IMR-90 (cell line): ENCODE results near the gene LIMS2. TPM values are rescaled to one million over a fixed set of nuclear protein-coding genes. Genes with fewer than 3 reads are reported as not detected.
A peak's percentile ranks its signal among the peaks of the same experiment; 100 is the strongest.

Source experiments
- ATAC-seq: fragments of 200-7000 bp; cut with Tn5 transposase; 2 replicates; pipeline ENCODE4 v1.9.1; 2020; ENCODE audit warnings: low read depth, mild to moderate bottlenecking, moderate library complexity
- BruUV-seq: library from RNA; stranded (reverse); fragments of 400-500 nt; replicated peaks from 2 replicates; lab custom pipeline; 2021; lab: Mats Ljungman, UMichigan
- CTCF ChIA-PET: fragments of 300-600 bp; formaldehyde crosslinking; extraction: SDS; loops from one replicate; lab custom pipeline; 2021; ENCODE audit warnings: antibody characterized with exemption; lab: Yijun Ruan, JAX
- POLR2A ChIA-PET: fragments of 300-600 bp; sonication (Branson Sonifier 250); formaldehyde crosslinking; loops from one replicate; lab custom pipeline; 2022; ENCODE audit warnings: antibody characterized with exemption; ENCODE audit not compliant: unreplicated experiment; lab: Charles Lee
- DNase-seq: peaks from one replicate; pipeline ENCODE4 v3.0.0; 2013
- H2AFZ ChIP-seq: replicated peaks from 2 replicates; pipeline ENCODE3; 2013; ENCODE audit warnings: low read length, mild to moderate bottlenecking; ENCODE audit not compliant: poor library complexity
- H2AK5ac ChIP-seq: 2 replicates; pipeline ENCODE4 v1.6.1; 2013; ENCODE audit warnings: low read depth, low read length, inconsistent platforms
- H2AK9ac ChIP-seq: replicated peaks from 2 replicates; pipeline ENCODE3; 2013; ENCODE audit warnings: mild to moderate bottlenecking, low read depth, low read length, moderate library complexity; ENCODE audit not compliant: poor library complexity
- H2BK120ac ChIP-seq: 2 replicates; pipeline ENCODE4 v1.6.1; 2013; ENCODE audit warnings: low read depth, low read length, inconsistent platforms
- H2BK15ac ChIP-seq: 3 replicates; pipeline ENCODE4 v1.6.1; 2013; ENCODE audit warnings: low read depth, low read length, inconsistent platforms
- H2BK20ac ChIP-seq: 2 replicates; pipeline ENCODE4 v1.6.1; 2013; ENCODE audit warnings: low read depth, mild to moderate bottlenecking, inconsistent platforms, low read length, moderate library complexity
- H2BK5ac ChIP-seq: 2 replicates; pipeline ENCODE4 v1.6.1; 2013; ENCODE audit warnings: mild to moderate bottlenecking, low read depth, low read length, inconsistent platforms; ENCODE audit not compliant: poor library complexity, severe bottlenecking
- H3K14ac ChIP-seq: replicated peaks from 2 replicates; pipeline ENCODE4 v1.6.1; 2013; ENCODE audit warnings: low read depth, low read length, inconsistent platforms
- H3K18ac ChIP-seq: 2 replicates; pipeline ENCODE4 v1.6.1; 2013; ENCODE audit warnings: low read depth, low read length, control low read depth
- H3K23ac ChIP-seq: 2 replicates; pipeline ENCODE4 v1.6.1; 2013; ENCODE audit warnings: low read depth, low read length, inconsistent platforms
- H3K27ac ChIP-seq: 2 replicates; pipeline ENCODE4 v1.5.1; 2013; ENCODE audit warnings: mild to moderate bottlenecking, control low read depth, low read length; ENCODE audit not compliant: insufficient read depth
- H3K27me3 ChIP-seq: 2 replicates; pipeline ENCODE4 v1.6.1; 2013; ENCODE audit warnings: low read length; ENCODE audit not compliant: control insufficient read depth, insufficient read depth
- H3K36me3 ChIP-seq: 2 replicates; pipeline ENCODE4 v1.6.1; 2013; ENCODE audit warnings: low read length, mixed read lengths; ENCODE audit not compliant: control insufficient read depth, insufficient read depth
- H3K4ac ChIP-seq: 2 replicates; pipeline ENCODE4 v1.6.1; 2013; ENCODE audit warnings: low read depth, low read length, inconsistent platforms
- H3K4me1 ChIP-seq: 2 replicates; pipeline ENCODE4 v1.6.1; 2013; ENCODE audit warnings: low read length, mixed read lengths; ENCODE audit not compliant: control insufficient read depth, insufficient read depth
- H3K4me2 ChIP-seq: 2 replicates; pipeline ENCODE4 v1.6.1; 2013; ENCODE audit warnings: low read depth, mild to moderate bottlenecking, control low read depth, low read length, moderate library complexity
- H3K4me3 ChIP-seq: 2 replicates; pipeline ENCODE4 v1.5.1; 2013; ENCODE audit warnings: low read depth, mild to moderate bottlenecking, control low read depth, low read length, moderate library complexity; ENCODE audit not compliant: insufficient read depth
- H3K56ac ChIP-seq: 2 replicates; pipeline ENCODE4 v1.6.1; 2013; ENCODE audit warnings: low read length, inconsistent platforms; ENCODE audit not compliant: insufficient read depth; ENCODE audit errors: extremely low read depth
- H3K79me1 ChIP-seq, 2 experiments: 2 replicates each; pipeline ENCODE4 v1.6.1; 2013; ENCODE audit warnings: low read length in 2 of 2, inconsistent platforms in 1 of 2, low read depth in 1 of 2
- H3K9ac ChIP-seq: 2 replicates; pipeline ENCODE4 v1.6.1; 2013; ENCODE audit warnings: low read depth, low read length, control low read depth
- H3K9me1 ChIP-seq: 2 replicates; pipeline ENCODE4 v1.6.1; 2013; ENCODE audit warnings: low read length, inconsistent platforms; ENCODE audit not compliant: insufficient read depth
- H3K9me3 ChIP-seq: 2 replicates; pipeline ENCODE4 v1.6.1; 2013; ENCODE audit warnings: low read length; ENCODE audit not compliant: control insufficient read depth, insufficient read depth
- H4K20me1 ChIP-seq: 2 replicates; pipeline ENCODE4 v1.6.1; 2013; ENCODE audit warnings: low read length, inconsistent platforms; ENCODE audit not compliant: insufficient read depth
- H4K5ac ChIP-seq: 2 replicates; pipeline ENCODE4 v1.6.1; 2013; ENCODE audit warnings: mild to moderate bottlenecking, low read depth, low read length, control low read depth
- H4K8ac ChIP-seq, 2 experiments: 2 replicates each; pipeline ENCODE4 v1.6.1; 2013; ENCODE audit warnings: low read depth in 2 of 2, low read length in 2 of 2, control low read depth in 1 of 2, inconsistent platforms in 1 of 2
- H4K91ac ChIP-seq: 2 replicates; pipeline ENCODE4 v1.6.1; 2013; ENCODE audit warnings: low read depth, low read length, inconsistent platforms; ENCODE audit not compliant: insufficient read depth
- BHLHE40 ChIP-seq: fragments of 150-350 bp; IDR thresholded peaks from 2 replicates; pipeline ENCODE4 v1.6.1; 2016; ENCODE audit warnings: mild to moderate bottlenecking, low read depth, low read length
- CEBPB ChIP-seq: IDR thresholded peaks from 2 replicates; pipeline ENCODE4 v1.6.1; 2012; ENCODE audit warnings: low read depth, low read length, improper control_type of control experiment
- CHD1 ChIP-seq: IDR thresholded peaks from 2 replicates; pipeline ENCODE4 v1.6.1; 2012; ENCODE audit warnings: low read depth, low read length, improper control_type of control experiment
- CTCF ChIP-seq: conservative IDR thresholded peaks from 2 replicates; pipeline ENCODE4 v1.5.1; 2012; ENCODE audit warnings: mild to moderate bottlenecking, low read depth, low read length, improper control_type of control experiment
- MXI1 ChIP-seq: IDR thresholded peaks from 2 replicates; pipeline ENCODE4 v1.6.1; 2012; ENCODE audit warnings: low read depth, mild to moderate bottlenecking, low read length, moderate library complexity, borderline replicate concordance
- NFE2L2 ChIP-seq: fragments of 150-350 bp; IDR thresholded peaks from 2 replicates; pipeline ENCODE4 v1.6.1; 2016; ENCODE audit warnings: low read depth, mild to moderate bottlenecking, low read length
- POLR2A ChIP-seq: IDR thresholded peaks from 2 replicates; pipeline ENCODE4 v1.6.1; 2012; ENCODE audit warnings: mild to moderate bottlenecking, low read depth, low read length
- RAD21 ChIP-seq: IDR thresholded peaks from 2 replicates; pipeline ENCODE4 v1.6.1; 2012; ENCODE audit warnings: low read length, improper control_type of control experiment
- RCOR1 ChIP-seq: IDR thresholded peaks from 2 replicates; pipeline ENCODE4 v1.6.1; 2012; ENCODE audit warnings: mild to moderate bottlenecking, low read length, improper control_type of control experiment; ENCODE audit not compliant: insufficient replicate concordance
- RFX5 ChIP-seq: IDR thresholded peaks from 2 replicates; pipeline ENCODE4 v1.8.0; 2012; ENCODE audit warnings: low read depth, mild to moderate bottlenecking, low read length, moderate library complexity
- SMC3 ChIP-seq: fragments of 150-350 bp; IDR thresholded peaks from 2 replicates; pipeline ENCODE4 v1.6.1; 2016; ENCODE audit warnings: low read depth, mild to moderate bottlenecking, antibody characterized with exemption, low read length, moderate library complexity
- WGBS, 2 experiments: methylation state at CpG; one replicate each; pipeline versions ENCODE4 v1.1.5 to v1.1.7; 2013; ENCODE audit warnings: missing lambda C conversion rate in 2 of 2; ENCODE audit not compliant: insufficient read length in 1 of 2; ENCODE audit errors: extremely low coverage in 2 of 2; 5-methylcytosine and 5-hydroxymethylcytosine counted together
- dilution Hi-C: fragments of 300-500 bp; cut with HindIII; formaldehyde crosslinking; loops from one replicate; pipeline ENCODE4 v1.14.3; 2018; ENCODE audit warnings: low sequenced_read_pairs; ENCODE audit not compliant: unreplicated experiment
- in situ Hi-C: fragments of 300-500 bp; cut with MboI; formaldehyde crosslinking; loops from 3 replicates; pipeline ENCODE4 v1.14.3; 2019; ENCODE audit warnings: low sequenced_read_pairs, inconsistent platforms, mixed read lengths
- intact Hi-C: fragments of 100-400 bp; cut with micrococcal nuclease; formaldehyde crosslinking; loops from 2 replicates; pipeline ENCODE4 v1.10.0; 2022
- polyA plus RNA-seq, 3 experiments: library from polyadenylated mRNA; depleted of rRNA; stranded (reverse); fragments of >200 nt; gene quantifications; 2 replicates each; pipeline ENCODE4 v1.2.3, GENCODE V29; 2012; ENCODE audit warnings: low replicate concordance in 1 of 3
- total RNA-seq: library from RNA; depleted of rRNA; stranded (reverse); fragments of >200 nt; gene quantifications from 2 replicates; pipeline ENCODE4 v1.2.3, GENCODE V29; 2012
- TF ChIP-seq, protein P1 (sequence below): fragments of 150-350 bp; IDR thresholded peaks from 2 replicates; pipeline ENCODE4 v1.6.1; 2017; ENCODE audit warnings: mild to moderate bottlenecking, antibody characterized with exemption, low read length, low read depth
- TF ChIP-seq, protein P2 (sequence below): fragments of 150-350 bp; IDR thresholded peaks from 2 replicates; pipeline ENCODE4 v1.6.1; 2016; ENCODE audit warnings: low read depth, mild to moderate bottlenecking, low read length, moderate library complexity, borderline replicate concordance

The LIMS2 gene
- total and polyA plus RNA-seq, 2 of the 4 experiments (the other 2 are of a cell fraction), result 1.3 to 18.8 TPM

GRCh38 chr2:127609031-127609751, 66.1 kb downstream of the LIMS2 start:
- intact Hi-C loops, result loop anchor here (2.0 kb wide), 1 partner anchor 14 kb away; no protein-coding TSS in a partner anchor
- CTCF ChIA-PET, result no interaction called here
- no peak for DNase-seq

More at GRCh38 chr2:127609031-127609751, 66.1 kb downstream of the LIMS2 start:
- no TSS peak for BruUV-seq
- H3K9me1 ChIP-seq, result no peaks in the 10 kb centered on the region
- peaks cover 21% of the 10 kb centered on the region for H3K9me3 ChIP-seq
- H3K4me1 ChIP-seq, result no peaks in the 10 kb centered on the region
- no peak overlapping the region for H3K14ac ChIP-seq
- H2BK15ac ChIP-seq, result no peak overlapping the region
- no peak overlapping the region for H4K5ac ChIP-seq
- no peak overlapping the region for H3K27ac ChIP-seq
- H3K9ac ChIP-seq, result no peak overlapping the region
- no peak overlapping the region for H3K23ac ChIP-seq
- H3K36me3 ChIP-seq, result no peaks in the 10 kb centered on the region
- H2AFZ ChIP-seq, result peak overlapping the region; percentile 44
- no peak overlapping the region for H2BK20ac ChIP-seq
- no peaks in the 10 kb centered on the region for H3K79me1 ChIP-seq
- H3K4me2 ChIP-seq, result no peak overlapping the region
- no peak for TF ChIP-seq RCOR1
- TF ChIP-seq CEBPB, result no peak
- no peak for TF ChIP-seq NFE2L2
- no peak for TF ChIP-seq RAD21
- no peak for TF ChIP-seq RFX5
- no peak for TF ChIP-seq CTCF
- no peak for TF ChIP-seq SMC3
- TF ChIP-seq CHD1, result no peak
- TF ChIP-seq POLR2A, result no peak
- no peak for TF ChIP-seq BHLHE40
- no peak for TF ChIP-seq MXI1
- TF ChIP-seq, protein P1, sequence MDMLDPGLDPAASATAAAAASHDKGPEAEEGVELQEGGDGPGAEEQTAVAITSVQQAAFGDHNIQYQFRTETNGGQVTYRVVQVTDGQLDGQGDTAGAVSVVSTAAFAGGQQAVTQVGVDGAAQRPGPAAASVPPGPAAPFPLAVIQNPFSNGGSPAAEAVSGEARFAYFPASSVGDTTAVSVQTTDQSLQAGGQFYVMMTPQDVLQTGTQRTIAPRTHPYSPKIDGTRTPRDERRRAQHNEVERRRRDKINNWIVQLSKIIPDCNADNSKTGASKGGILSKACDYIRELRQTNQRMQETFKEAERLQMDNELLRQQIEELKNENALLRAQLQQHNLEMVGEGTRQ, result no peak
- TF ChIP-seq, protein P2, sequence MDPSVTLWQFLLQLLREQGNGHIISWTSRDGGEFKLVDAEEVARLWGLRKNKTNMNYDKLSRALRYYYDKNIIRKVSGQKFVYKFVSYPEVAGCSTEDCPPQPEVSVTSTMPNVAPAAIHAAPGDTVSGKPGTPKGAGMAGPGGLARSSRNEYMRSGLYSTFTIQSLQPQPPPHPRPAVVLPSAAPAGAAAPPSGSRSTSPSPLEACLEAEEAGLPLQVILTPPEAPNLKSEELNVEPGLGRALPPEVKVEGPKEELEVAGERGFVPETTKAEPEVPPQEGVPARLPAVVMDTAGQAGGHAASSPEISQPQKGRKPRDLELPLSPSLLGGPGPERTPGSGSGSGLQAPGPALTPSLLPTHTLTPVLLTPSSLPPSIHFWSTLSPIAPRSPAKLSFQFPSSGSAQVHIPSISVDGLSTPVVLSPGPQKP, result no peak
- no peak overlapping the region for H2AK9ac ChIP-seq
- 75% methylated on average over 12 of the region's 24 CpGs; no CpG with 5 or more reads in 1 of the 2 experiments for WGBS, 2 experiments
- POLR2A ChIA-PET, result no interaction called here
- no peak overlapping the region for H4K8ac ChIP-seq
- ATAC-seq, result no peak
- H3K56ac ChIP-seq, result no peak overlapping the region
- in situ Hi-C loops, result no loop called here
- H2BK120ac ChIP-seq, result no peak overlapping the region
- H4K91ac ChIP-seq, result no peak overlapping the region
- H3K27me3 ChIP-seq, result peaks cover 19% of the 10 kb centered on the region
- H2BK5ac ChIP-seq, result no peak overlapping the region
- H3K4ac ChIP-seq, result no peak overlapping the region
- H4K20me1 ChIP-seq, result no peaks in the 10 kb centered on the region
- H3K4me3 ChIP-seq, result no peak overlapping the region
- H2AK5ac ChIP-seq, result no peak overlapping the region
- dilution Hi-C loops, result no loop called here
- no peak overlapping the region for H3K18ac ChIP-seq
